ENCODE results near the gene LRRC4C.
A peak's percentile ranks its signal among the peaks of the same experiment; 100 is the strongest.
"Not testable (repeated sequence)": the region's sequence is repeated elsewhere in the genome, so short reads cannot be mapped to it uniquely, and the experiment has no call there.

Gene LRRC4C

DNA sequence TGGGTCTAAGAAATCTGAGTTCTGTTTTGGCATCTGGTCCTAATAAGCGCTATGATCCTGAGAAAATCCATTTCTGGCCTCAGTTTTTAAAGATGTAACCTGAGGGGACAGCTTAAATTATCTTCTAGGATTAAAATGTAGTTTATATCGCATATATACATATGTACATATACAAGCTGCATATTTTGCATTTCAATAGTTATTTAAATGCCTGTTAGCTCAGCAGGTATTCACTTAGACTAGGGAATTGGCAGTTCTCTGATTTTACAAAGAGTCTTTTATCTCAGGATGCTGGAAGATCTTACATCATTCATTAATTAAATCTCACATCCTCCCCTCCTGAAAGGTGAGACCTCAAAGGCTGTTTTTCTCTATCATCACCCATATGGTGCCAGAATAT lies 1232.8 kb downstream of the LRRC4C start:
- H3K4me3 Mint-ChIP-seq, result no peak overlapping the region
- no peak for DNase-seq
- peaks cover 0 to 5% of the 10 kb centered on the region in 2 donors for H3K9me3 Mint-ChIP-seq
- no peaks in the 10 kb centered on the region for H3K4me1 Mint-ChIP-seq
- ATAC-seq (replicated peaks), result no peak
- H3K36me3 Mint-ChIP-seq, result no peaks in the 10 kb centered on the region
- H3K27ac Mint-ChIP-seq, result no peak overlapping the region
- H3K27me3 Mint-ChIP-seq, result no peaks in the 10 kb centered on the region

- Mint-ChIP-seq H3K4me3 (no peak overlapping the region), H3K9me3 (peaks cover 0 to 5% of the 10 kb centered on the region in 2 donors), H3K36me3 (no peaks in the 10 kb centered on the region), H3K4me1 (no peaks in the 10 kb centered on the region), H3K27ac (no peak overlapping the region), H3K27me3 (no peaks in the 10 kb centered on the region)
- ATAC-seq (replicated peaks) (no peak), DNase-seq (no peak)
These were observed 1235.7 kb downstream of the LRRC4C start for GRCh38 chr11:40223596-40224330.

DNA sequence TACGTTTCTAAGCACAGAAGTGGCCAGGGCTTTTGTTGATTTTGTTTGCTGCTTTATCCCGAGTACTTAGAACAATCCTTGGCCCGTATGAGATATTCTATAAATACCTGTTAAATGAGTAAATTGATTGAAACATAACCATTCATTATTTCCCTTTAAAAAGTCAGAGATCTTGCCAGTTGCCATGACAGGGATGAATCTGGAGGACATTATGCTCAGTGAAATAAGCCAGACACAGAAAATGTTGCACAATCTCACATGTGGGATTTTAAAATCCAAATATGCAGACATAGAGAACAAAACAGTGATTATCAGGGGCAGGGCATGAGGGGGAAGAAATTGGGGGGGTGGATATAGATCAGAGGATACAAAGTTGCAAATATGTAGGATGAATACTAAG lies 1240.1 kb downstream of the LRRC4C start:
- peaks cover 1 to 3% of the 10 kb centered on the region in 2 donors for H3K9me3 Mint-ChIP-seq
- H3K36me3 Mint-ChIP-seq, result no peaks in the 10 kb centered on the region
- no peak overlapping the region for H3K27ac Mint-ChIP-seq
- H3K27me3 Mint-ChIP-seq, result no peaks in the 10 kb centered on the region
- DNase-seq (no peak), ATAC-seq (replicated peaks) (no peak)
- H3K4me1 Mint-ChIP-seq, result no peaks in the 10 kb centered on the region
- no peak overlapping the region for H3K4me3 Mint-ChIP-seq

DNA sequence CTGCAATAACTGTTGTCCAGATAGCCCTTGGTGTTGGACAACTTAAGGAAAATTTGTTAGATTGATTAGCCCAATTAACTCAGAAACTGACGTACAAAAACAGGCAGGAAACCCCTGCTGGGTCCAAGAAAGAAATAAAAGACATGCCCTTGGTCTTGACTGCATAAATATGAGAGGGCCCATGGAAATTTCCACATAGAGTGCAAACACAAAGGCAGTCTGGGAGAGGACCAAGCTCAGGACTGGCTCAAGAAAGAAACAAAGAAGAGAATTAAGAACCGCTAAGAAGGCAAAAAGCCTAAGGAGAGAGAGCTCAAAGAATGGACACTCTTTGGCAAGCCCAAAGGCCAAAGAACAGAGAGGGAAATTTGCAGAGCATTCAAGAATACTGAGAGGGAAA lies 1243.9 kb downstream of the LRRC4C start:
- no peak for DNase-seq
- ATAC-seq (replicated peaks), result no peak
- H3K9me3 Mint-ChIP-seq, result peaks cover 1 to 3% of the 10 kb centered on the region in 2 donors
- H3K4me1 Mint-ChIP-seq, result no peaks in the 10 kb centered on the region
- H3K27ac Mint-ChIP-seq, result no peak overlapping the region
- H3K27me3 Mint-ChIP-seq, result no peaks in the 10 kb centered on the region
- H3K36me3 Mint-ChIP-seq, result no peaks in the 10 kb centered on the region
- H3K4me3 Mint-ChIP-seq, result no peak overlapping the region

GRCh38 chr11:40207416-40207815 lies 1252.0 kb downstream of the LRRC4C start:
- no peak for ATAC-seq (replicated peaks)
- no peaks in the 10 kb centered on the region for H3K36me3 Mint-ChIP-seq
- no peak for DNase-seq
- H3K9me3 Mint-ChIP-seq, result peaks cover 0 to 2% of the 10 kb centered on the region in 2 donors
- no peak overlapping the region for H3K27ac Mint-ChIP-seq
- H3K27me3 Mint-ChIP-seq, result no peaks in the 10 kb centered on the region
- no peaks in the 10 kb centered on the region for H3K4me1 Mint-ChIP-seq
- no peak overlapping the region for H3K4me3 Mint-ChIP-seq

GRCh38 chr11:40204228-40204627 lies 1255.2 kb downstream of the LRRC4C start:
- DNase-seq (no peak), ATAC-seq (replicated peaks) (no peak)
- H3K4me1 Mint-ChIP-seq, result no peaks in the 10 kb centered on the region
- H3K9me3 Mint-ChIP-seq, result peaks cover 0 to 4% of the 10 kb centered on the region in 2 donors
- H3K27me3 Mint-ChIP-seq, result no peaks in the 10 kb centered on the region
- no peak overlapping the region for H3K4me3 Mint-ChIP-seq
- no peaks in the 10 kb centered on the region for H3K36me3 Mint-ChIP-seq
- H3K27ac Mint-ChIP-seq, result no peak overlapping the region

DNA sequence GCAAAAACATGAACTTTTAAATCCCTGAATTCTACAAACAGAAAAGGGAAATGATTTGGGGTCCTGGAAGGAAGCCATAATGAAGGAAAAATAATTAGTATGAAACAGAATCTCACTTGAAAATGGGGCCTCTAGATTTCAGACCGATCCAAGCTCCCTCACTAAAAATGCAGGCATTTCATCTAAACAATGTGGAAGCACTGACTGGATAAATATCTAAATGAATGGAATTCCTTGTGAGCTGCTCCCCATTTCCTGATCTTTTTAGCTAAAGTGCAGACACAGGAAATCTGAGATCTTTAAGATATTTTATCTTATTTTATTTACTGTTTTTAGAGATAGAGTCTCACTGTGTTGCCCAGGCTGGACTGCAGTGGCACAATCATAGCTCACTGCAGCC lies 1255.8 kb downstream of the LRRC4C start:
- DNase-seq, result no peak
- Mint-ChIP-seq H3K36me3 (no peaks in the 10 kb centered on the region), H3K27me3 (no peaks in the 10 kb centered on the region), H3K9me3 (peaks cover 0 to 6% of the 10 kb centered on the region in 2 donors), H3K4me3 (no peak overlapping the region), H3K27ac (no peak overlapping the region), H3K4me1 (no peaks in the 10 kb centered on the region)
- no peak for ATAC-seq (replicated peaks)

- no peaks in the 10 kb centered on the region for H3K27me3 Mint-ChIP-seq
- H3K27ac Mint-ChIP-seq, result no peak overlapping the region
- H3K4me3 Mint-ChIP-seq, result no peak overlapping the region
- no peaks in the 10 kb centered on the region for H3K4me1 Mint-ChIP-seq
- peaks cover 0 to 8% of the 10 kb centered on the region in 2 donors for H3K9me3 Mint-ChIP-seq
- ATAC-seq (replicated peaks) (no peak), DNase-seq (no peak)
- no peaks in the 10 kb centered on the region for H3K36me3 Mint-ChIP-seq
These were observed 1256.7 kb downstream of the LRRC4C start for GRCh38 chr11:40202589-40203270.

- DNase-seq; H3K4me1 Mint-ChIP-seq; ATAC-seq (replicated peaks); H3K27ac Mint-ChIP-seq; H3K27me3 Mint-ChIP-seq; H3K36me3 Mint-ChIP-seq; H3K9me3 Mint-ChIP-seq; H3K4me3 Mint-ChIP-seq: not testable (repeated sequence)
These were observed 1266.9 kb downstream of the LRRC4C start for GRCh38 chr11:40192590-40192989.

DNA sequence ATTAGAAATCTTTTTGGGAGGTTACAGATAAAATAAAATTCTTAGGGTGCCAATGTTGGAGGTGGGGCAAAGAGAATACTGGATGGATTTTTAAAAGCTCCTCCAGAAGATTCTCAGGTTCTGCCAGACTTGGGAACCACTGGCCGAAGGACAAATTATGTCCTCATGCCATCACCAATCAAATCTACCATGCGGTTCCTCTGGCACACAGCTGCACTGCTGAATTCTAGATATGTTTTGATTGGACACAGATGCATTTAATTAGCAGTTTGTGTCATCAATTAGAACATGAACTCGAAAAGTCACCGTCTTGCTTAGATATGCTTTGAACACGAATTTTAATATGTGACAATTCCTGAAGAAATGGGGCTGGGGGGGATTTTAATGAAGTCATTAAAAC lies 1269.2 kb downstream of the LRRC4C start:
- no peak overlapping the region for H3K4me3 Mint-ChIP-seq
- DNase-seq, result no peak
- ATAC-seq (replicated peaks), result no peak
- H3K4me1 Mint-ChIP-seq, result no peaks in the 10 kb centered on the region
- peaks cover 3 to 4% of the 10 kb centered on the region in 2 donors for H3K9me3 Mint-ChIP-seq
- H3K27me3 Mint-ChIP-seq, result no peaks in the 10 kb centered on the region
- no peak overlapping the region for H3K27ac Mint-ChIP-seq
- H3K36me3 Mint-ChIP-seq, result no peaks in the 10 kb centered on the region

DNA sequence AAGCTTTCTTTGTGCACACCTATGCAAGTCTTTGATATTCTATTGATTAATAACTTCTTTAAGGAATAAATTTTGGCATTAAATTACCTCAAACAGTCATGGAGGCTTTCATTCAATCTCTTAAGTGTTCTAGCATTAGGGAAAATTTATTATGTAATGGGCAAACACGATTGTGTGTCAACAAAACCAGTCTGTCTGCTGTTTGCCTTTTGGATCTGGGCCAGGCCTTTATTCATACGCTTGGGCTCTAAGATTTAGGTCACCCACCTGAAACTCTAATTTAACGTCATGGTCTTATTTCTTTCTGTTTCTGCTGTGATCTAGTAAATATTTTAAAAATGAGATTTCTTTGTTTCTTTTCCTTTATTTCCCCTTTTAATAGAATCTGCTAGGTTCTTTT lies 1270.6 kb downstream of the LRRC4C start:
- Mint-ChIP-seq H3K27ac (no peak overlapping the region), H3K27me3 (no peaks in the 10 kb centered on the region)

GRCh38 chr11:40187295-40187694 lies 1272.2 kb downstream of the LRRC4C start:
- ATAC-seq (replicated peaks), result no peak
- Mint-ChIP-seq H3K27me3 (no peaks in the 10 kb centered on the region), H3K4me1 (no peaks in the 10 kb centered on the region), H3K27ac (no peak overlapping the region), H3K9me3 (peaks cover 2 to 4% of the 10 kb centered on the region in 2 donors), H3K4me3 (no peak overlapping the region), H3K36me3 (no peaks in the 10 kb centered on the region)
- DNase-seq, result no peak

More for the DNA sequence above, 1270.6 kb downstream of the LRRC4C start:
- DNase-seq, result no peak
- H3K4me1 Mint-ChIP-seq, result no peaks in the 10 kb centered on the region
- peaks cover 3 to 4% of the 10 kb centered on the region in 2 donors for H3K9me3 Mint-ChIP-seq
- no peak for ATAC-seq (replicated peaks)
- H3K4me3 Mint-ChIP-seq, result no peak overlapping the region
- no peaks in the 10 kb centered on the region for H3K36me3 Mint-ChIP-seq

GRCh38 chr11:40186437-40187263 lies 1272.8 kb downstream of the LRRC4C start:
- Mint-ChIP-seq H3K9me3 (peaks cover 2 to 4% of the 10 kb centered on the region in 2 donors), H3K4me3 (no peak overlapping the region), H3K36me3 (no peaks in the 10 kb centered on the region), H3K27me3 (no peaks in the 10 kb centered on the region), H3K4me1 (no peaks in the 10 kb centered on the region), H3K27ac (no peak overlapping the region)
- ATAC-seq (replicated peaks), result peak in 1 of 2 donors; percentile 33
- DNase-seq, result no peak

DNA sequence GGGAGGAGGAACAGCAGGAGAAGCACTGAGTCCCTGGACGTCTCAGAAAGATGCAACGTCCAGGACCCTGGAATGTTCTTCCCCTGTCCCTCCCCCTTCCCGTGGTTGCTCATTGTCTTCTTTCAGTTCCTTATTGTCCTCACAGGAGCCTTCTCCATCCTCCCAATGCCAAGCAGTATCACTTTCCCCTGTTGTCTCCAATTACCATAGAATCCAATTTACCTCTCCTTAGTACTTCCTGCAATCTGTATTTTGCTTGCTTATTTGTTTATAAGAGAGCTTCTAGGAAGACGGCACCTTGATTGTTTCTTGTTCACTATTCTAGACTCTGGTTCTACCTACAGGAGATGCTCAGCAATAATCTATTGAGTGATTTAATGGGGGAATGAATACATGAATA lies 1273.7 kb downstream of the LRRC4C start:
- DNase-seq (no peak), ATAC-seq (replicated peaks) (no peak)
- no peaks in the 10 kb centered on the region for H3K36me3 Mint-ChIP-seq
- H3K4me1 Mint-ChIP-seq, result no peaks in the 10 kb centered on the region
- H3K27me3 Mint-ChIP-seq, result no peaks in the 10 kb centered on the region
- no peak overlapping the region for H3K4me3 Mint-ChIP-seq
- H3K27ac Mint-ChIP-seq, result no peak overlapping the region
- peaks cover 2 to 4% of the 10 kb centered on the region in 2 donors for H3K9me3 Mint-ChIP-seq
